Measurements from ENCODE around the gene SCARF2.

GRCh38 chr22:20388200-20388599 is 49.4 kb downstream of the SCARF2 start:
- no peak for TF ChIP-seq JUNB (IDR thresholded peaks at IDR 0.05; ENCODE audit: unreplicated experiment)
- TF ChIP-seq EZH2 (IDR thresholded peaks at IDR 0.05; ENCODE audit: low read depth, unreplicated experiment): no peak
- no peak for TF ChIP-seq REST (IDR thresholded peaks at IDR 0.05; ENCODE audit: unreplicated experiment)
- no peak for TF ChIP-seq POLR2AphosphoS5 (IDR thresholded peaks at IDR 0.05; ENCODE audit: low read depth)
- no peak for TF ChIP-seq CTCF (conservative IDR thresholded peaks at IDR 0.05; ENCODE audit: low read depth in 2 of 2)
- TF ChIP-seq ZNF331 (CRISPR knock-in tag; IDR thresholded peaks at IDR 0.05; ENCODE audit: low read depth): no peak
- TF ChIP-seq ETS1 (IDR thresholded peaks at IDR 0.05): no peak

Measured in GM23338 (cell line).